ENCODE measurements around the gene PRR23E.

Gene PRR23E

GRCh38 chr3:127167315-127168043, 25.5 kb upstream of the PRR23E start:
- no peaks in the 10 kb centered on the region for H3K9me3 ChIP-seq (ENCODE audit: control insufficient read depth, low read length)
- H3K4me1 ChIP-seq (ENCODE audit: control insufficient read depth, insufficient read depth, low read length) = no peaks in the 10 kb centered on the region
- H3K4me3 ChIP-seq (ENCODE audit: low read length) = no peak overlapping the region
- no peaks in the 10 kb centered on the region for H3K36me3 ChIP-seq (ENCODE audit: control insufficient read depth, insufficient read depth, low read length)
- peaks cover 13% of the 10 kb centered on the region for H3K27me3 ChIP-seq (ENCODE audit: control insufficient read depth, insufficient read depth, low read length)
- H3K9ac ChIP-seq (ENCODE audit: low read length) = no peak overlapping the region

- peaks cover 13% of the 10 kb centered on the region for H3K27me3 ChIP-seq (ENCODE audit: control insufficient read depth, insufficient read depth, low read length)
- H3K9ac ChIP-seq (ENCODE audit: low read length) = no peak overlapping the region
- no peaks in the 10 kb centered on the region for H3K9me3 ChIP-seq (ENCODE audit: control insufficient read depth, low read length)
- H3K4me3 ChIP-seq (ENCODE audit: low read length) = no peak overlapping the region
- H3K4me1 ChIP-seq (ENCODE audit: control insufficient read depth, insufficient read depth, low read length) = no peaks in the 10 kb centered on the region
- no peaks in the 10 kb centered on the region for H3K36me3 ChIP-seq (ENCODE audit: control insufficient read depth, insufficient read depth, low read length)
Measured at GRCh38 chr3:127168271-127168670, 24.7 kb upstream of the PRR23E start.

DNA sequence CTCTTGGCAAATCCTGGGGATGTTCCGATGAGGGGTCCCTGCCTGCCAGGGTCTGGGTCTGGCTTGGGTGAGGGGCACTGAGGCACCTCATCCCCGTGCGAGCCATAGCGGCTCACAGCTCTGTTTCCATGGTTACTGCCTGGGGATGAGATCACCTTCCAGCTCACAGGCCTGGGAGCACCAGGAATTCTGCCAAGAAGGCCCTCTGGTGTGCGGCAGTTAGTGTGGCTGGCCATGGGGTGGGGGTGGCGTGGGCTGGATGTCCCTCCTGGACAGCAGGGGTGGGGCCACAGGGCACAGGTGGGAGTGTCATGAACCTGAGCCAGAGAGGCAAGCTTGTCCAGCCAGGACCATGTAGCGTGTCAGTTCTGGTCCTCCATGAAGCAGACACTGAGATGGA, 22.1 kb upstream of the PRR23E start:
- H3K9me3 ChIP-seq (ENCODE audit: control insufficient read depth, low read length) = no peaks in the 10 kb centered on the region
- H3K9ac ChIP-seq (ENCODE audit: low read length) = no peak overlapping the region
- no peaks in the 10 kb centered on the region for H3K36me3 ChIP-seq (ENCODE audit: control insufficient read depth, insufficient read depth, low read length)
- no peak overlapping the region for H3K4me3 ChIP-seq (ENCODE audit: low read length)
- no peaks in the 10 kb centered on the region for H3K4me1 ChIP-seq (ENCODE audit: control insufficient read depth, insufficient read depth, low read length)
- H3K27me3 ChIP-seq (ENCODE audit: control insufficient read depth, insufficient read depth, low read length) = peaks cover 13% of the 10 kb centered on the region

DNA sequence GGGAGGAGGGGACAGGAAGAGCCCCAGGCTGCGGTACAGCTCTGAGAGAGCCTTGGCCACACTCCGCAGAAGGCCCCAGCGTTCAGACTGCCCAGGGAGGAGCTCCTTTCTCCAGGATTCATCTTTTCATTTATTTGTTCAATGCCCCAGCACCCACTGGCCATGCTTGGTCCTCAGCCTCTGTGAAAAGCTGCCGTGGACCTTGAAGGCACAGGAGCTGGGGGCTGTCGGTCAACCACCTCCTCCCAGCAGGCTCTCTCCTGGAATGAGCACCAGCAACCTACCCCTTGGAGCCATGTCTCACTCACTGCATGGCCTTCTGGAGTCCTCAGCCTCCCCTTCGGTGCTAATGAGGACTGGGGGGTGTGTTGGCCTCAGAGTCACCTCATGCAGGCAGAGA, 21.6 kb upstream of the PRR23E start:
- Histone ChIP-seq H3K9me3 (ENCODE audit: control insufficient read depth, low read length) (no peaks in the 10 kb centered on the region), H3K4me1 (ENCODE audit: control insufficient read depth, insufficient read depth, low read length) (no peaks in the 10 kb centered on the region), H3K27me3 (ENCODE audit: control insufficient read depth, insufficient read depth, low read length) (peaks cover 13% of the 10 kb centered on the region), H3K36me3 (ENCODE audit: control insufficient read depth, insufficient read depth, low read length) (no peaks in the 10 kb centered on the region), H3K9ac (ENCODE audit: low read length) (no peak overlapping the region), H3K4me3 (ENCODE audit: low read length) (no peak overlapping the region)

DNA sequence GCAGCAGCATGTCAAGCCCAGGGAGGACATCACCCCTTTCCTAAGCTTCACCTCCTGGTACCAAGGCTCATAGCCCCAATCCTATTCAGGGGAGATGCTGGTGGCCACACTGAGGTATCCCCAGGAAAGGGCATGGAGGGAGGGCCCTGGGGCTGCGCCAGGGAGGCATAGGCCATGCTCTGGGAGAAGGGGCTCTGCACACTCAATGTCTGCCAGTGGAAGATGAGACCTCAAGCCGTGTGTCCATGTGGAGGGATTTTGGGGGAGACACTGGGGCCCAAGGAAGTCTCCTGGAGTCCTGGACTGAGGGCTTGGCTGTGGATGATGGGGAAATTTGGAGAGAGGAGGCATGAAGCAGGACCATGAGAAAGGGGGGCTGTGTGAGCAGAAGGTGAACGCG, 21.2 kb upstream of the PRR23E start:
- H3K9ac ChIP-seq (ENCODE audit: low read length) = no peak overlapping the region
- no peaks in the 10 kb centered on the region for H3K36me3 ChIP-seq (ENCODE audit: control insufficient read depth, insufficient read depth, low read length)
- H3K4me3 ChIP-seq (ENCODE audit: low read length) = no peak overlapping the region
- no peaks in the 10 kb centered on the region for H3K4me1 ChIP-seq (ENCODE audit: control insufficient read depth, insufficient read depth, low read length)
- H3K9me3 ChIP-seq (ENCODE audit: control insufficient read depth, low read length) = no peaks in the 10 kb centered on the region
- H3K27me3 ChIP-seq (ENCODE audit: control insufficient read depth, insufficient read depth, low read length) = peaks cover 13% of the 10 kb centered on the region

- Histone ChIP-seq H3K9me3 (ENCODE audit: control insufficient read depth, low read length) (no peaks in the 10 kb centered on the region), H3K4me3 (ENCODE audit: low read length) (no peak overlapping the region), H3K9ac (ENCODE audit: low read length) (no peak overlapping the region)
Measured at GRCh38 chr3:127172211-127172610, 20.7 kb upstream of the PRR23E start.

GRCh38 chr3:127172781-127173515, 20.0 kb upstream of the PRR23E start:
- Histone ChIP-seq H3K9ac (ENCODE audit: low read length) (no peak overlapping the region), H3K36me3 (ENCODE audit: control insufficient read depth, insufficient read depth, low read length) (no peaks in the 10 kb centered on the region), H3K27me3 (ENCODE audit: control insufficient read depth, insufficient read depth, low read length) (peaks cover 13% of the 10 kb centered on the region), H3K9me3 (ENCODE audit: control insufficient read depth, low read length) (no peaks in the 10 kb centered on the region), H3K4me1 (ENCODE audit: control insufficient read depth, insufficient read depth, low read length) (no peaks in the 10 kb centered on the region), H3K4me3 (ENCODE audit: low read length) (no peak overlapping the region)

More at GRCh38 chr3:127172211-127172610, 20.7 kb upstream of the PRR23E start:
- Histone ChIP-seq H3K4me1 (ENCODE audit: control insufficient read depth, insufficient read depth, low read length) (no peaks in the 10 kb centered on the region), H3K36me3 (ENCODE audit: control insufficient read depth, insufficient read depth, low read length) (no peaks in the 10 kb centered on the region), H3K27me3 (ENCODE audit: control insufficient read depth, insufficient read depth, low read length) (peaks cover 13% of the 10 kb centered on the region)

- H3K36me3 ChIP-seq (ENCODE audit: control insufficient read depth, insufficient read depth, low read length) = no peaks in the 10 kb centered on the region
- H3K9me3 ChIP-seq (ENCODE audit: control insufficient read depth, low read length) = no peaks in the 10 kb centered on the region
- no peak overlapping the region for H3K4me3 ChIP-seq (ENCODE audit: low read length)
- no peaks in the 10 kb centered on the region for H3K4me1 ChIP-seq (ENCODE audit: control insufficient read depth, insufficient read depth, low read length)
- peaks cover 13% of the 10 kb centered on the region for H3K27me3 ChIP-seq (ENCODE audit: control insufficient read depth, insufficient read depth, low read length)
- no peak overlapping the region for H3K9ac ChIP-seq (ENCODE audit: low read length)
Measured at GRCh38 chr3:127173516-127174166, 19.3 kb upstream of the PRR23E start.

DNA sequence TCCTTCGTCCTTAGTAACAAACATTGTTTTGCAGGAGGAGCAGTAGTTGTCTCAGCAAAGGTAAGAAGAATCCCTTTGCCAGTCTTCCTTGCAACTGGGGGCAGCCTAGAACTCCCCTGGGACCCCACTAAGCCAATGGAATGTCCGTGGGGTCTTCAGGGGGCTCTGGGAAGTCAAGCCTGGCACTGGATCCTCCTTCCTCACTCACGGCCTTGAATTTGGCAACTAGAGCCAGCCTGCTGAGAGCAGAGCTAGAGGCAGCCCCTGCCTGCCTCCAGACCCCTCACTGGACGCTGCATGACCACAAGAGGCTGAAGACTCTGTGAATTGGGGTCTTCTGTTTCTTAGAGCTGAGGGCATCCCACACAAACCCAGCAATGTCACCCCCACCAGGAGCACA, 18.6 kb upstream of the PRR23E start:
- H3K27me3 ChIP-seq (ENCODE audit: control insufficient read depth, insufficient read depth, low read length) = peaks cover 13% of the 10 kb centered on the region
- no peak overlapping the region for H3K4me3 ChIP-seq (ENCODE audit: low read length)
- H3K9me3 ChIP-seq (ENCODE audit: control insufficient read depth, low read length) = no peaks in the 10 kb centered on the region
- H3K4me1 ChIP-seq (ENCODE audit: control insufficient read depth, insufficient read depth, low read length) = no peaks in the 10 kb centered on the region
- no peaks in the 10 kb centered on the region for H3K36me3 ChIP-seq (ENCODE audit: control insufficient read depth, insufficient read depth, low read length)
- no peak overlapping the region for H3K9ac ChIP-seq (ENCODE audit: low read length)

- Histone ChIP-seq H3K9ac (ENCODE audit: low read length) (no peak overlapping the region), H3K4me1 (ENCODE audit: control insufficient read depth, insufficient read depth, low read length) (no peaks in the 10 kb centered on the region), H3K4me3 (ENCODE audit: low read length) (no peak overlapping the region), H3K27me3 (ENCODE audit: control insufficient read depth, insufficient read depth, low read length) (peaks cover 13% of the 10 kb centered on the region), H3K9me3 (ENCODE audit: control insufficient read depth, low read length) (no peaks in the 10 kb centered on the region), H3K36me3 (ENCODE audit: control insufficient read depth, insufficient read depth, low read length) (no peaks in the 10 kb centered on the region)
Measured at GRCh38 chr3:127174715-127175140, 18.2 kb upstream of the PRR23E start.

- Histone ChIP-seq H3K9me3 (ENCODE audit: control insufficient read depth, low read length) (no peaks in the 10 kb centered on the region), H3K4me3 (ENCODE audit: low read length) (no peak overlapping the region), H3K27me3 (ENCODE audit: control insufficient read depth, insufficient read depth, low read length) (peaks cover 13% of the 10 kb centered on the region), H3K9ac (ENCODE audit: low read length) (no peak overlapping the region), H3K36me3 (ENCODE audit: control insufficient read depth, insufficient read depth, low read length) (no peaks in the 10 kb centered on the region), H3K4me1 (ENCODE audit: control insufficient read depth, insufficient read depth, low read length) (no peaks in the 10 kb centered on the region)
Measured at GRCh38 chr3:127175272-127175671, 17.7 kb upstream of the PRR23E start.

DNA sequence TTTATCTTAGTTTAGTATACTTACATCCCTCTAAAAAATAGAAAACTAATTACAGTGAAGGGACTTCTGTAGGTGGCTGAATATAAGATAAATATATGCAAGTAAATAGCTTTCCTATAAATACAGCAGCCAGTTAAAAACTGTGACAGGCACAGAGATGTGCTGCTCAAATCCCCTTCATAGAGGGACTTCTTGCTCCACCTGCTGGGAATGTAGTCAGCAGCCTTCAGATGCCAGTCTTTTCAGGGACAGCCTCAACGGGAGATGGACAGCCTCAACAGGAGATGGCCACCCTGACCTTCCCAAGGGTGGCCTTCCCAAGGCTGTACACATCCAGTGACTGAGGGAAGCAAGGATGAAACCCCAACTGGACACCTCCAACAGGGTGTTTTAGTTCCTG, 15.7 kb upstream of the PRR23E start:
- Histone ChIP-seq H3K4me1 (ENCODE audit: control insufficient read depth, insufficient read depth, low read length) (no peaks in the 10 kb centered on the region), H3K9ac (ENCODE audit: low read length) (no peak overlapping the region), H3K4me3 (ENCODE audit: low read length) (no peak overlapping the region), H3K36me3 (ENCODE audit: control insufficient read depth, insufficient read depth, low read length) (no peaks in the 10 kb centered on the region), H3K9me3 (ENCODE audit: control insufficient read depth, low read length) (no peaks in the 10 kb centered on the region), H3K27me3 (ENCODE audit: control insufficient read depth, insufficient read depth, low read length) (no peaks in the 10 kb centered on the region)

Data from mucosa of stomach (tissue), 1 donor.